GM10847 (cell line): ENCODE data around the gene CCDC86.

Experiments used
- POLR2A ChIP-seq: IDR thresholded peaks from 2 replicates; pipeline ENCODE4 v1.6.1; 2011; ENCODE audit not compliant: insufficient read length; ENCODE audit errors: extremely low read depth

Gene CCDC86

GRCh38 chr11:60855726-60856633 is 14.1 kb downstream of the CCDC86 start, which contains the start of gene PTGDR2:
Gene PTGDR2 (minus strand): TSS chr11:60855950. CDS start chr11:60853722, 2,228 bp downstream.
- no peak for TF ChIP-seq POLR2A

- no peak for TF ChIP-seq POLR2A
Observed at GRCh38 chr11:60857378-60858232, 15.7 kb downstream of the CCDC86 start.

DNA sequence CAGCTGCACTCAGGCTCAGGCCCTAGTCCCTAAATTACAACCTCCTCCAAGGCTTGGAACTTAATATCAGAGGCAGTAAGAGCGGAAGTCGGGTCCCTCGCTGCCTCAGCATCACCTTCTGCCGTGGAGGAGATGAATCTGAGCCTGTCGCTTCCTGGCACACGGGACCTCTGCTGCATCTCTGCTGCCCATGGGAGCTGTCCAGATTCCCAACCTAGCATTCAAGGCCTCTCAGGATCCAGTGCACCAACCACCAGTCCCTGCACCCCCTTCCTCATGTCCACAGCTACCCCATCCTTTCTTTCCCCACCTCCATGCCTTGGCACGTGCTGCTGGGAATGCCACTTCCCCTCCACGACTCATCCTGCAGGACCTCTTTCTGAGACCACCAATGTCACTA is 16.3 kb downstream of the CCDC86 start:
- no peak for TF ChIP-seq POLR2A

DNA sequence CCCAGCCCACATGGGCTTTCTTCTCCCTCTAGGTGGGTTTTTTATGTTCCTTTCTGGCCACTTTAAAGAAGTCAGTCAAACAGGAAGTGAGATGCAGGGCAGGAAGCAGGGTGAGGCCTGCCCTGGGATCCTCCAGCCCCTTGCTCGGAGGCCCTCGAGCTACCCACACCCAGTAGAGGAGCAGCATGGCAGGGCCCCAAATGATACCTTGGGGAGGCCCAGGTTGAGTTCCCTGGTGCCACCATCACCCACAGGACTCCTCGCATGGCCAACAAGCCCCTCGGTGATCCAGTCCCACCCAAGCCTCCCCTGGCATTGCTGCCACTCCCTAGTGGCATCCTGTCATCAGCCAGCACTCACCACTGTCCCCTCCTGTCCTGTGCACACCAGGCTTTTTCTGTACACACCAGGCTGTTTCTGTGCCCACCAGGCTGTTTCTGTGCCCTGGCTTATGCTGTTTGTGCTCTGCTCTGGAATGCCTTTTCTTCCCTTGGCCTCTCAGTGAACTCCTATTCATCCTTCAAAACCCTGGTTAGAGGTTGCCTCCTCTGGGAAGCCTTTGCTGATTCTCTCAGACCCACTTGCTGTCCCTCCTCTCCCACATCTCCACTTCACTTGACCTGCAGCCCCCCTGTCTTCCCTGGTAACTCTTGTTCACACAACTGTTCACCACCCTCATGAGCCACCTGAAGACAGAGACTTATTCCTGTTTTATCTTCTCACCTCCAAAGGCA is 17.0 kb downstream of the CCDC86 start:
- TF ChIP-seq POLR2A = no peak

DNA sequence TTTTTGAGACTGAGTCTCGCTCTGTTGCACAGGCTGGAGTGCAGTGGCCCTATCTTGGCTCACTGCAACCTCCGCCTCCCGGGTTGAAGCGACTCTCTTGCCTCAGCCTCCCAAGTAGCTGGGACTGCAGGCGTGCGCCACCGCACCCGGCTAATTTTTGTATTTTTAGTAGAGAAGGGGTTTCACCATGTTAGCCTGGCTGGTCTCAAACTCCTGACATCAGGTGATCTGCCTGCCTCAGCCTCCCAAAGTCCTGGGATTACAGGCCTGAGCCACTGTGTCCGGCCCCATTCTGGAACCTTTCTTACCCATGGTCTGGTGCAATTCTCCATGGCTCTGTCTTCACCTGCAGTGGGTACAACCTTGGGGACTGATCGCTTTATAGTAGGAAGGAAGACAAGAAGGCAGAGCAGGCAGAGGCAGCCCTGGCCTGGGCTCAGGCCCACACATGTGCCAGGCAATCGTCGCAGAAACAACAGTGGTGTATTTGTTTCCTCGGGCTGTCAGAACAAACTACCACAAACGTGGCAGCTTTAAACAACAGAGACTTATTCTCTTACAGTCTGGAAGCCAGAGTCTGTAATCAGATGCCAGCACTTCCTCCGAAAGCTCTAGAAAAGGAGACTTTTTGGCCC is 17.8 kb downstream of the CCDC86 start:
- TF ChIP-seq POLR2A = no peak

- no peak for TF ChIP-seq POLR2A
Observed at GRCh38 chr11:60860943-60861342, 19.0 kb downstream of the CCDC86 start.

DNA sequence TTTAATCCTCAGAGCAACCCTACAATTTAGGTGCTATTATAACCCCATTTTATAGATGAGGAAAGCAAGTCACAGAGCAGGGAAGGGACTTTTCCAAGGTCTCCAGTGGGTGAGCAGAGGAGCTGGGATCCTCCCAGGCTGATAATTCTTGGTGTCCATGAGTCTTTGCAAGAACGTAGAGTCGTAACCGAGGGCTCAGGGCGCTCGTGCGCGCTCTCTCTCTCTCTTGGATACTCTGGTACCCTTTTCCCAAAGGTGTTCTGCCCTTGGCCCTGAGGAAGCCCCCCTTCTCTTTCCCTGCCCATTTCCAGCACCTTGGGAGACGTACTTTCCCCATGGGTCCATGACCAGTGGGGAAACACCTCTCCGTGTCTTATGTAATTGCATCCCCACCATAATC is 20.3 kb downstream of the CCDC86 start:
- TF ChIP-seq POLR2A = no peak

GRCh38 chr11:60863550-60864521 is 21.9 kb downstream of the CCDC86 start:
- no peak for TF ChIP-seq POLR2A

- TF ChIP-seq POLR2A = no peak
Observed at GRCh38 chr11:60864856-60865513, 23.1 kb downstream of the CCDC86 start.

DNA sequence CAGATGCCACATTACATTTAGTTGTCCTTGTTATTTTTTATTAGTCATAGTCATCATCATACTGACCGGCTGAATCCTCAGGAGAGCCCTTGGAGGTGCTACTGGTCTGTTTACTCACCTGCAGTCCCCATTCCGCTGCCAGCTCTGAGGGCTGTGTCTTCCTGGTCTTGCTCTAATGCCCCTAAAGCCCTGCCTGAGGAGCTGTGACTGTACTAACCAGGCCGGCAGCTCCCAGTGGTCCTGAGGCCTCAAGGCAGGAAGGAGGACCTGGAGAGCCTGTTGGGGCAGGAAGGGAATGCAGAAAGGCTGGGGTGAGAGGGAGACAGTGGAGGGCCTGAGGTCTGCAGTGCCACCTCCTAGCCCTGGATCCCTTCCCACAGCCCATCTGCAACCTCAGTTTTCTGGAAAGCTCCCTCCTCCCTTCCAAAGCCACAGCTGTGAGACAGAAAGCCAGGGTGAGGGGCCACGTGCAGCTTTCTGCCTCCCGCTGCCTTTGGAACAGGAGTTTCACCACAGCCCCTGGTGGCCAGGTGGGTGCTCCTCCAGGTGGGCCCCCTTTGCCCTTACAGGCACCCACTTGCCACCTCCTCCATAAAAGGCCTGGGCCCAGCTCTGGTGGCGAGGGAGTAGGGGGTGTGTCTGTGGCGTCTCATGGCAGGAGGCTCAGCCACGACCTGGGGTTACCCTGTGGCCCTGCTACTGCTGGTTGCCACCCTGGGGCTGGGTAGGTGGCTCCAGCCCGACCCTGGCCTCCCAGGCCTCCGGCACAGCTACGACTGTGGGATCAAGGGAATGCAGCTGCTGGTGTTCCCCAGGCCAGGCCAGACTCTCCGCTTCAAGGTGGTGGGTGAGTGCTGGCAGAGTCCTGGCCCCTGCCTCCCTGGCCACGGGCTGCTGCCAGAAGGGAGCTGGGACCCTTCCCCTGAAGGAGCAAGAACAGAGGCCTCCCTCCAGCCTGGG is 25.3 kb downstream of the CCDC86 start, which contains the start of gene ZP1:
TSS of gene ZP1 (plus strand) at position 632 of the 960 bp plus-strand sequence. CDS start at position 652, 20 bp downstream.
- no peak for TF ChIP-seq POLR2A

GRCh38 chr11:60867871-60868681 is 26.2 kb downstream of the CCDC86 start:
- TF ChIP-seq POLR2A = no peak
